A549 (cell line): ENCODE data around the gene SLC17A8. TPM values are rescaled to one million over a fixed set of nuclear protein-coding genes. Genes with fewer than 3 reads are reported as not detected.

Experiments
- ATAC-seq, 2 experiments: fragments of 200-7000 bp in 1 of 2; fragments of >200 bp in 1 of 2; cut with Nextera tagmentation in 1 of 2; cut with Tn5 transposase in 1 of 2; 3 replicates each; pipeline versions ENCODE4 v1.8.0 to v1.9.1; 2018 to 2020; ENCODE audit warnings: mild to moderate bottlenecking in 1 of 2, moderate library complexity in 1 of 2
- CTCF ChIA-PET: fragments of 300-600 bp; sonication (Branson Sonifier 250); formaldehyde crosslinking; extraction: SDS; loops from one replicate; lab custom pipeline; 2021; ENCODE audit warnings: antibody characterized with exemption, inconsistent platforms; lab: Yijun Ruan, JAX
- POLR2A ChIA-PET: fragments of 350-600 bp; formaldehyde crosslinking; extraction: SDS; loops from one replicate; lab custom pipeline; 2021; ENCODE audit warnings: antibody characterized with exemption, inconsistent platforms; lab: Yijun Ruan, JAX
- DNase-seq, 2 experiments: peaks; one replicate each; pipeline versions ENCODE4 v3.0.0 to v3.0.0-alpha.2; 2011 to 2016; ENCODE audit warnings: low read depth in 1 of 2, low spot score in 1 of 2
- FAIRE-seq: peaks from 2 replicates; lab custom pipeline; 2011; peaks lifted over from hg19 to GRCh38; lab: Jason Lieb, UNC
- H3K27ac ChIP-seq, 2 experiments: fragments of >200 bp; sonication (Bioruptor Twin); formaldehyde crosslinking; 3 replicates each; pipeline ENCODE4 v1.5.1; 2016 to 2017
- H3K4me1 ChIP-seq: fragments of >200 bp; sonication (Bioruptor Twin); formaldehyde crosslinking; 3 replicates; pipeline ENCODE4 v1.6.1; 2016
- H3K4me2 ChIP-seq: fragments of >200 bp; sonication (Bioruptor Twin); formaldehyde crosslinking; 3 replicates; pipeline ENCODE4 v1.6.1; 2016
- H3K4me3 ChIP-seq: fragments of >200 bp; sonication (Bioruptor Twin); formaldehyde crosslinking; 3 replicates; pipeline ENCODE4 v1.5.1; 2016
- H3K9me3 ChIP-seq: fragments of >200 bp; sonication (Bioruptor Twin); formaldehyde crosslinking; 3 replicates; pipeline ENCODE4 v1.6.1; 2016
- CBX2 ChIP-seq: fragments of 200-600 bp; sonication (generic); IDR thresholded peaks from 2 replicates; pipeline ENCODE4 v1.6.1; 2016; ENCODE audit warnings: low read depth, mild to moderate bottlenecking, borderline replicate concordance
- E2F6 ChIP-seq: IDR thresholded peaks from 2 replicates; pipeline ENCODE4 v1.6.1; 2012; ENCODE audit warnings: low read depth, borderline replicate concordance
- FOSB ChIP-seq: fragments of 250-450 bp; sonication (Bioruptor Pico); IDR thresholded peaks from 2 replicates; pipeline ENCODE4 v1.5.0; 2020; ENCODE audit warnings: mild to moderate bottlenecking, moderate library complexity
- GATA3 ChIP-seq: IDR thresholded peaks from 2 replicates; pipeline ENCODE4 v1.6.1; 2012; ENCODE audit warnings: borderline replicate concordance
- HES2 ChIP-seq: fragments of >200 bp; sonication (Bioruptor Twin); formaldehyde crosslinking; IDR thresholded peaks from 2 replicates; pipeline ENCODE4 v1.6.1; 2016
- HOXB5 ChIP-seq: fragments of 250-450 bp; sonication (Bioruptor Pico); IDR thresholded peaks from 2 replicates; pipeline ENCODE4 v1.5.0; 2020; ENCODE audit warnings: mild to moderate bottlenecking, moderate library complexity
- MAZ ChIP-seq: fragments of 150-350 bp; IDR thresholded peaks from 2 replicates; pipeline ENCODE4 v1.6.1; 2014; ENCODE audit warnings: antibody characterized with exemption, low read depth, low read length, borderline replicate concordance
- MYC ChIP-seq: IDR thresholded peaks from 2 replicates; pipeline ENCODE4 v1.6.1; 2012; ENCODE audit warnings: mild to moderate bottlenecking, inconsistent platforms, low read length, improper control_type of control experiment, borderline replicate concordance
- NR3C1 ChIP-seq: fragments of >200 bp; sonication (Bioruptor Twin); formaldehyde crosslinking; IDR thresholded peaks from 3 replicates; pipeline ENCODE4 v1.6.1; 2017
- PHF8 ChIP-seq: fragments of 200-600 bp; sonication (generic); IDR thresholded peaks from 2 replicates; pipeline ENCODE4 v1.6.1; 2016; ENCODE audit warnings: low read depth, mild to moderate bottlenecking, antibody characterized with exemption, moderate library complexity, borderline replicate concordance
- POLR2AphosphoS2 ChIP-seq: conservative IDR thresholded peaks from 2 replicates; pipeline ENCODE4 v1.6.1; 2012; ENCODE audit warnings: low read length, improper control_type of control experiment, inconsistent platforms
- RAD21 ChIP-seq, 2 experiments: fragments of >200 bp in 1 of 2; sonication (Bioruptor Twin) in 1 of 2; formaldehyde crosslinking in 1 of 2; IDR thresholded peaks in 1 of 2; conservative IDR thresholded peaks in 1 of 2; 2 replicates in 1 of 2; 3 replicates in 1 of 2; pipeline ENCODE4 v1.6.1; 2012 to 2018; ENCODE audit warnings: inconsistent platforms in 1 of 2
- RCOR1 ChIP-seq: fragments of 150-350 bp; IDR thresholded peaks from 2 replicates; pipeline ENCODE4 v1.6.1; 2014; ENCODE audit warnings: antibody characterized with exemption, low read length, low read depth
- ZFP36 ChIP-seq: fragments of 450-650 bp; IDR thresholded peaks from 2 replicates; pipeline ENCODE4 v1.6.1; 2014; ENCODE audit warnings: borderline replicate concordance; ENCODE audit not compliant: partially characterized antibody
- WGBS: methylation state at CpG from one replicate; pipeline ENCODE4 v1.1.6; 2017; ENCODE audit errors: missing lambda C conversion rate; 5-methylcytosine and 5-hydroxymethylcytosine counted together
- polyA plus RNA-seq, 4 experiments: library from polyadenylated mRNA; depleted of rRNA in 3 of 4; stranded (reverse); fragments of >200 nt; fragmentation: RNase III in 1 of 4; extraction: RNeasy Plus Mini Kit Qiagen cat#74134 plus additional on column Dnase treatment in 1 of 4; gene quantifications; 2 replicates in 3 of 4; 3 replicates in 1 of 4; pipeline ENCODE4 v1.2.3, GENCODE V29; 2011 to 2017
- TF ChIP-seq, protein P1 (sequence below): fragments of 250-450 bp; sonication (Bioruptor Pico); IDR thresholded peaks from 2 replicates; pipeline ENCODE4 v1.5.0; 2021; ENCODE audit warnings: mild to moderate bottlenecking, moderate library complexity, borderline replicate concordance
- TF ChIP-seq, protein P2 (sequence below): fragments of 200-600 bp; sonication (generic); IDR thresholded peaks from 2 replicates; pipeline ENCODE4 v1.6.1; 2016; ENCODE audit warnings: antibody characterized with exemption, mild to moderate bottlenecking, moderate library complexity

SLC17A8 gene
- polyA plus RNA-seq, 2 of the 4 experiments (the other 2 are of a cell fraction), result 0.03 to 0.04 TPM

- TF ChIP-seq ZFP36 (no peak), NR3C1 (no peak), MYC (no peak), CBX2 (no peak)
Observed at GRCh38 chr12:100368066-100368465, 11.2 kb downstream of the SLC17A8 start (continued).

- FAIRE-seq (no peak), DNase-seq (no peak), ATAC-seq (no peak)
- CTCF ChIA-PET, result interaction anchor here (0.7 to 1.4 kb wide), 4 partner anchors 23 to 184 kb away, joined by 3 to 4 read pairs (median 3); no protein-coding TSS in a partner anchor
- Histone ChIP-seq H3K27ac (no peak overlapping the region), H3K9me3 (no peaks in the 10 kb centered on the region), H3K4me2 (no peak overlapping the region), H3K4me1 (no peaks in the 10 kb centered on the region), H3K4me3 (no peak overlapping the region)
- TF ChIP-seq FOSB (CRISPR knock-in tag) (no peak), MAZ (no peak), HES2 (no peak), POLR2AphosphoS2 (no peak), GATA3 (no peak), PHF8 (no peak), RCOR1 (no peak)
- TF ChIP-seq, protein P1, sequence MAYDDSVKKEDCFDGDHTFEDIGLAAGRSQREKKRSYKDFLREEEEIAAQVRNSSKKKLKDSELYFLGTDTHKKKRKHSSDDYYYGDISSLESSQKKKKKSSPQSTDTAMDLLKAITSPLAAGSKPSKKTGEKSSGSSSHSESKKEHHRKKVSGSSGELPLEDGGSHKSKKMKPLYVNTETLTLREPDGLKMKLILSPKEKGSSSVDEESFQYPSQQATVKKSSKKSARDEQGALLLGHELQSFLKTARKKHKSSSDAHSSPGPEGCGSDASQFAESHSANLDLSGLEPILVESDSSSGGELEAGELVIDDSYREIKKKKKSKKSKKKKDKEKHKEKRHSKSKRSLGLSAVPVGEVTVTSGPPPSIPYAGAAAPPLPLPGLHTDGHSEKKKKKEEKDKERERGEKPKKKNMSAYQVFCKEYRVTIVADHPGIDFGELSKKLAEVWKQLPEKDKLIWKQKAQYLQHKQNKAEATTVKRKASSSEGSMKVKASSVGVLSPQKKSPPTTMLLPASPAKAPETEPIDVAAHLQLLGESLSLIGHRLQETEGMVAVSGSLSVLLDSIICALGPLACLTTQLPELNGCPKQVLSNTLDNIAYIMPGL (CRISPR knock-in tag), result no peak
- POLR2A ChIA-PET, result no interaction called here
- WGBS, result 80% methylated on average over 6 of the region's 6 CpGs
Observed at GRCh38 chr12:100371146-100371545, 14.3 kb downstream of the SLC17A8 start.

GRCh38 chr12:100372853-100373640 lies 16.2 kb downstream of the SLC17A8 start:
- Histone ChIP-seq H3K27ac (no peak overlapping the region), H3K9me3 (no peaks in the 10 kb centered on the region), H3K4me2 (no peak overlapping the region), H3K4me1 (no peaks in the 10 kb centered on the region), H3K4me3 (no peak overlapping the region)
- ATAC-seq (no peak), FAIRE-seq (no peak), DNase-seq (no peak)
- TF ChIP-seq, protein P2, sequence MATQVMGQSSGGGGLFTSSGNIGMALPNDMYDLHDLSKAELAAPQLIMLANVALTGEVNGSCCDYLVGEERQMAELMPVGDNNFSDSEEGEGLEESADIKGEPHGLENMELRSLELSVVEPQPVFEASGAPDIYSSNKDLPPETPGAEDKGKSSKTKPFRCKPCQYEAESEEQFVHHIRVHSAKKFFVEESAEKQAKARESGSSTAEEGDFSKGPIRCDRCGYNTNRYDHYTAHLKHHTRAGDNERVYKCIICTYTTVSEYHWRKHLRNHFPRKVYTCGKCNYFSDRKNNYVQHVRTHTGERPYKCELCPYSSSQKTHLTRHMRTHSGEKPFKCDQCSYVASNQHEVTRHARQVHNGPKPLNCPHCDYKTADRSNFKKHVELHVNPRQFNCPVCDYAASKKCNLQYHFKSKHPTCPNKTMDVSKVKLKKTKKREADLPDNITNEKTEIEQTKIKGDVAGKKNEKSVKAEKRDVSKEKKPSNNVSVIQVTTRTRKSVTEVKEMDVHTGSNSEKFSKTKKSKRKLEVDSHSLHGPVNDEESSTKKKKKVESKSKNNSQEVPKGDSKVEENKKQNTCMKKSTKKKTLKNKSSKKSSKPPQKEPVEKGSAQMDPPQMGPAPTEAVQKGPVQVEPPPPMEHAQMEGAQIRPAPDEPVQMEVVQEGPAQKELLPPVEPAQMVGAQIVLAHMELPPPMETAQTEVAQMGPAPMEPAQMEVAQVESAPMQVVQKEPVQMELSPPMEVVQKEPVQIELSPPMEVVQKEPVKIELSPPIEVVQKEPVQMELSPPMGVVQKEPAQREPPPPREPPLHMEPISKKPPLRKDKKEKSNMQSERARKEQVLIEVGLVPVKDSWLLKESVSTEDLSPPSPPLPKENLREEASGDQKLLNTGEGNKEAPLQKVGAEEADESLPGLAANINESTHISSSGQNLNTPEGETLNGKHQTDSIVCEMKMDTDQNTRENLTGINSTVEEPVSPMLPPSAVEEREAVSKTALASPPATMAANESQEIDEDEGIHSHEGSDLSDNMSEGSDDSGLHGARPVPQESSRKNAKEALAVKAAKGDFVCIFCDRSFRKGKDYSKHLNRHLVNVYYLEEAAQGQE, result no peak
- TF ChIP-seq E2F6, result no peak
- no peak for TF ChIP-seq HOXB5
- TF ChIP-seq RAD21 (conservative IDR thresholded peaks at IDR 0.05 in 1 of 2, IDR thresholded peaks at IDR 0.05 in 1 of 2), result no peak
- no peak for TF ChIP-seq NR3C1
- CTCF ChIA-PET, result no interaction called here
- WGBS, result 43% methylated on average over 11 of the region's 11 CpGs
- POLR2A ChIA-PET, result no interaction called here
